CD1c-positive myeloid dendritic cell (primary cell): Measurements from ENCODE around the gene MCTS1.
"Not testable (repeated sequence)": the region's sequence is repeated elsewhere in the genome, so short reads cannot be mapped to it uniquely, and the experiment has no call there.

ENCODE experiments used
- DNase-seq: peaks from one replicate; pipeline ENCODE4 v3.0.0-alpha.2; 2016; ENCODE audit errors: extremely low spot score

Gene MCTS1

GRCh38 chrX:120603707-120604360 lies at the start of gene MCTS1:
TSS of gene MCTS1 (plus strand) at chrX:120604101. CDS start at chrX:120604237, 136 bp downstream.
- DNase-seq = peak; percentile 79

- no peak for DNase-seq
Observed at GRCh38 chrX:120556251-120556650, 47.6 kb upstream of the MCTS1 start.

- no peak for DNase-seq
Observed at GRCh38 chrX:120559804-120560203, 44.1 kb upstream of the MCTS1 start.

GRCh38 chrX:120560405-120560841 lies 43.5 kb upstream of the MCTS1 start:
- peak; percentile 19 for DNase-seq

GRCh38 chrX:120560842-120561633 lies 42.9 kb upstream of the MCTS1 start, which contains the start of gene CUL4B:
TSS of gene CUL4B (minus strand) at chrX:120560962. CDS start at chrX:120560638, 324 bp downstream.
- DNase-seq = peak; percentile 93

- no peak for DNase-seq
Observed at GRCh38 chrX:120561634-120562568, 42.0 kb upstream of the MCTS1 start.

GRCh38 chrX:120562569-120562926 lies 41.4 kb upstream of the MCTS1 start:
- DNase-seq = peak; percentile 8

GRCh38 chrX:120564925-120565324 lies 39.0 kb upstream of the MCTS1 start:
- no peak for DNase-seq

GRCh38 chrX:120566817-120567216 lies 37.1 kb upstream of the MCTS1 start:
- no peak for DNase-seq

- DNase-seq = no peak
Observed at GRCh38 chrX:120568035-120568434, 35.9 kb upstream of the MCTS1 start.

- no peak for DNase-seq
Observed at GRCh38 chrX:120568609-120569008, 35.3 kb upstream of the MCTS1 start.

- no peak for DNase-seq
Observed at GRCh38 chrX:120570011-120570600, 33.8 kb upstream of the MCTS1 start.

- not testable (repeated sequence) for DNase-seq
Observed at GRCh38 chrX:120573806-120574205, 30.1 kb upstream of the MCTS1 start.

- no peak for DNase-seq
Observed at GRCh38 chrX:120575379-120576114, 28.4 kb upstream of the MCTS1 start.

- DNase-seq = no peak
Observed at GRCh38 chrX:120585702-120586101, 18.2 kb upstream of the MCTS1 start.

- DNase-seq = peak; percentile 39
Observed at GRCh38 chrX:120604361-120604782, 471 bp downstream of the MCTS1 start.

- DNase-seq = no peak
Observed at GRCh38 chrX:120612086-120612485, 8.2 kb downstream of the MCTS1 start.

- DNase-seq = no peak
Observed at GRCh38 chrX:120614816-120615215, 10.9 kb downstream of the MCTS1 start.

- no peak for DNase-seq
Observed at GRCh38 chrX:120617996-120618630, 14.2 kb downstream of the MCTS1 start.

- no peak for DNase-seq
Observed at GRCh38 chrX:120625371-120625770, 21.5 kb downstream of the MCTS1 start.
